ENCODE measurements around the gene FSTL4.
A peak's percentile ranks its signal among the peaks of the same experiment; 100 is the strongest.

The FSTL4 gene

GRCh38 chr5:133474851-133475590 is 137.3 kb downstream of the FSTL4 start:
- no peak for DNase-seq

- DNase-seq, result no peak
Observed at GRCh38 chr5:133473291-133473690, 139.1 kb downstream of the FSTL4 start.

- no peak for DNase-seq
Observed at GRCh38 chr5:133472829-133473228, 139.5 kb downstream of the FSTL4 start.

GRCh38 chr5:133471699-133472098 is 140.6 kb downstream of the FSTL4 start:
- no peak for DNase-seq

GRCh38 chr5:133470841-133471240 is 141.5 kb downstream of the FSTL4 start:
- no peak for DNase-seq

- DNase-seq, result no peak
Observed at GRCh38 chr5:133469846-133470245, 142.5 kb downstream of the FSTL4 start.

GRCh38 chr5:133469252-133469651 is 143.1 kb downstream of the FSTL4 start:
- DNase-seq, result no peak

GRCh38 chr5:133468596-133468995 is 143.7 kb downstream of the FSTL4 start:
- no peak for DNase-seq

GRCh38 chr5:133467826-133468463 is 144.4 kb downstream of the FSTL4 start:
- DNase-seq, result peak; percentile 51

- no peak for DNase-seq
Observed at GRCh38 chr5:133467335-133467779, 145.0 kb downstream of the FSTL4 start.

- no peak for DNase-seq
Observed at GRCh38 chr5:133466556-133467334, 145.6 kb downstream of the FSTL4 start.

GRCh38 chr5:133464013-133464412 is 148.3 kb downstream of the FSTL4 start:
- no peak for DNase-seq

GRCh38 chr5:133461796-133462516 is 150.4 kb downstream of the FSTL4 start:
- DNase-seq, result no peak

GRCh38 chr5:133460172-133460758 is 152.1 kb downstream of the FSTL4 start:
- no peak for DNase-seq

- DNase-seq, result no peak
Observed at GRCh38 chr5:133459474-133460160, 152.7 kb downstream of the FSTL4 start.

- DNase-seq, result no peak
Observed at GRCh38 chr5:133458435-133458834, 153.9 kb downstream of the FSTL4 start.

GRCh38 chr5:133457439-133458355 is 154.6 kb downstream of the FSTL4 start:
- no peak for DNase-seq

- DNase-seq, result no peak
Observed at GRCh38 chr5:133456933-133457402, 155.4 kb downstream of the FSTL4 start.

- DNase-seq, result no peak
Observed at GRCh38 chr5:133455676-133456075, 156.7 kb downstream of the FSTL4 start.

GRCh38 chr5:133454442-133454841 is 157.9 kb downstream of the FSTL4 start:
- no peak for DNase-seq

- no peak for DNase-seq
Observed at GRCh38 chr5:133453831-133454230, 158.5 kb downstream of the FSTL4 start.
